OCI-LY1 (cell line): ENCODE data around the gene MEI1.

ENCODE experiments used
- CTCF ChIP-seq: fragments of 200-600 bp; sonication (generic), shearing (Covaris generic); IDR thresholded peaks from 2 replicates; pipeline ENCODE4 v1.5.1; 2017; ENCODE audit warnings: mild to moderate bottlenecking, antibody characterized with exemption, low read length, moderate library complexity, mixed read lengths
- EZH2 ChIP-seq: fragments of 200-600 bp; sonication (generic), shearing (Covaris generic); IDR thresholded peaks from 2 replicates; pipeline ENCODE4 v1.8.0; 2017; ENCODE audit warnings: borderline replicate concordance, mixed run types, mild to moderate bottlenecking, antibody characterized with exemption, low read length, moderate library complexity, mixed read lengths

GRCh38 chr22:41782316-41782715, 83.0 kb downstream of the MEI1 start:
- TF ChIP-seq CTCF (no peak), EZH2 (no peak)
